Renal cortical epithelial cell (primary cell): ENCODE measurements around the gene ATP5F1E. TPM values are rescaled to one million over a fixed set of nuclear protein-coding genes. Genes with fewer than 3 reads are reported as not detected.
"Not testable (repeated sequence)": the region's sequence is repeated elsewhere in the genome, so short reads cannot be mapped to it uniquely, and the experiment has no call there.

Experiments
- DNase-seq: peaks from one replicate; pipeline ENCODE4 v3.0.0-alpha.2; 2011; ENCODE audit warnings: low read depth
- total RNA-seq: library from RNA; depleted of rRNA; stranded (reverse); fragments of >200 nt; gene quantifications from 2 replicates; pipeline ENCODE4 v1.2.3, GENCODE V29; 2014

The ATP5F1E gene
- total RNA-seq, 1 donor from 2014 or later: 22.2 TPM

GRCh38 chr20:58990651-58991445, 41.3 kb downstream of the ATP5F1E start:
- DNase-seq: no peak

- DNase-seq: no peak
Observed at GRCh38 chr20:58989196-58989595, 42.9 kb downstream of the ATP5F1E start.

- DNase-seq: no peak
Observed at GRCh38 chr20:58988565-58988882, 43.6 kb downstream of the ATP5F1E start.

- no peak for DNase-seq
Observed at GRCh38 chr20:58987790-58988564, 44.2 kb downstream of the ATP5F1E start.

GRCh38 chr20:58986968-58987517, 45.1 kb downstream of the ATP5F1E start:
- no peak for DNase-seq

GRCh38 chr20:58986286-58986967, 45.7 kb downstream of the ATP5F1E start:
- DNase-seq: no peak

- DNase-seq: no peak
Observed at GRCh38 chr20:58985656-58986055, 46.5 kb downstream of the ATP5F1E start.

GRCh38 chr20:58984691-58985090, 47.4 kb downstream of the ATP5F1E start:
- DNase-seq: no peak

GRCh38 chr20:58983115-58983468, 49.0 kb downstream of the ATP5F1E start:
- not testable (repeated sequence) for DNase-seq

GRCh38 chr20:58982406-58983114, 49.6 kb downstream of the ATP5F1E start:
- no peak for DNase-seq

- no peak for DNase-seq
Observed at GRCh38 chr20:58981628-58982364, 50.3 kb downstream of the ATP5F1E start.

GRCh38 chr20:58980711-58981627, 51.2 kb downstream of the ATP5F1E start, which contains the start of gene NELFCD:
TSS of gene NELFCD (plus strand) at chr20:58981256. CDS start at chr20:58981310, 54 bp downstream.
- peak; percentile 31 for DNase-seq

GRCh38 chr20:58978351-58979190, 53.6 kb downstream of the ATP5F1E start:
- no peak for DNase-seq

GRCh38 chr20:58976061-58976730, 55.9 kb downstream of the ATP5F1E start:
- DNase-seq: no peak
